ENCODE data around the gene NEB.
"Not testable (repeated sequence)": the region's sequence is repeated elsewhere in the genome, so short reads cannot be mapped to it uniquely, and the experiment has no call there.

NEB gene

DNA sequence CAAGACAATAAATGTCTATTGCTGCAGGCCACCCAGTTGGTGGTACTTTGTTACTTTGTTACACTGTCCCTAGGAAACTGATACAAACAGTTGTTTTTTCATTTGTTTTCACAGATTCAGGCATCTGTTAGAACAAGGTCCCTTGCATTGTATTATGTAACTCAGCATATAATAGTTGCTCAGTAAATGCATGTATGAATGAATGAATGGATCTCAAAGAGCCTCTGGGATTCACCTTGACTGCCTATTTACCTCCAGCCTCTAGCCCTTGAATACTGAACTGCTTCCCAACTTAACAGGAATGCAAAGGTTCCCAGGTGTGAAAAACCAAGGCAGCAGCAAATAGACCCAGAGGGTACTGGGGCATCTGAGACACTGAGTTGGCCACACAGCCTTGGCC lies 27.4 kb upstream of the NEB start:
- Histone ChIP-seq H3K4me1 (ENCODE audit: control insufficient read depth, insufficient read depth, low read length, poor library complexity, severe bottlenecking) (no peaks in the 10 kb centered on the region), H3K27me3 (replicated peaks; ENCODE audit: control insufficient read depth, insufficient read depth, low read length, poor library complexity, severe bottlenecking) (no peaks in the 10 kb centered on the region), H3K4me3 (ENCODE audit: insufficient read depth, low read depth, low read length, poor library complexity, severe bottlenecking) (no peak overlapping the region), H3K36me3 (ENCODE audit: control insufficient read depth, insufficient read depth, low read length) (no peaks in the 10 kb centered on the region), H3K27ac (ENCODE audit: insufficient read depth, low read length, poor library complexity, severe bottlenecking) (no peak overlapping the region), H3K9me3 (ENCODE audit: control insufficient read depth, low read length) (no peaks in the 10 kb centered on the region)
- no peak for DNase-seq

GRCh38 chr2:151761193-151761592 lies 26.9 kb upstream of the NEB start:
- Histone ChIP-seq H3K27me3 (replicated peaks; ENCODE audit: control insufficient read depth, insufficient read depth, low read length, poor library complexity, severe bottlenecking) (no peaks in the 10 kb centered on the region), H3K27ac (ENCODE audit: insufficient read depth, low read length, poor library complexity, severe bottlenecking) (no peak overlapping the region), H3K4me3 (ENCODE audit: insufficient read depth, low read depth, low read length, poor library complexity, severe bottlenecking) (no peak overlapping the region), H3K36me3 (ENCODE audit: control insufficient read depth, insufficient read depth, low read length) (no peaks in the 10 kb centered on the region), H3K4me1 (ENCODE audit: control insufficient read depth, insufficient read depth, low read length, poor library complexity, severe bottlenecking) (no peaks in the 10 kb centered on the region), H3K9me3 (ENCODE audit: control insufficient read depth, low read length) (no peaks in the 10 kb centered on the region)
- no peak for DNase-seq

DNA sequence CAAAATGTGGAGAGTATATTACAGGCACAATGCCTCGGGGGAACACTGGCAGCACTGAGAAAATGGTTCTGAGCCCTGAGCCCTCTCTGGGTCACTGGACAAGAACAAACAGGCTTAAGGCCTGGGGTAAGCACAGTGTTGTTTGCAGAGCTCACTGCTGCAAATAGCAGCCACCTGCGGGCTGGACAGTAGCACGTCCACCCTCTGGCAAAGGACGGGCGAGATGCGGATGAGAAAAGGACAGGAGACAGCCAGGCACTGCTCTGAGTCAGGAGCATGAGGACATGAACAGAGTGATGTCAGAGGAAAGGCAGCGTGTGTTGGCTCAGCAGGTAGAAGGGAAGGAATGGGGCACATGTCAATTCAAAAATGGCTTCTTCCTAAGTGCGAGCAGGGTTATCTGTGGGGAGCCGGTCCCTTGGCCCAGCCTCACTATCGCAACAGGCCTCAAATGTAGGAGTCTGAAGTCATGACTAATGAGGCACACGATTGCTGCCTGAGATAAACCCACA lies 25.9 kb upstream of the NEB start:
- H3K4me1 ChIP-seq (ENCODE audit: control insufficient read depth, insufficient read depth, low read length, poor library complexity, severe bottlenecking) = no peaks in the 10 kb centered on the region
- H3K27ac ChIP-seq (ENCODE audit: insufficient read depth, low read length, poor library complexity, severe bottlenecking) = no peak overlapping the region
- H3K9me3 ChIP-seq (ENCODE audit: control insufficient read depth, low read length) = no peaks in the 10 kb centered on the region
- H3K4me3 ChIP-seq (ENCODE audit: insufficient read depth, low read depth, low read length, poor library complexity, severe bottlenecking) = no peak overlapping the region
- no peaks in the 10 kb centered on the region for H3K36me3 ChIP-seq (ENCODE audit: control insufficient read depth, insufficient read depth, low read length)
- DNase-seq = no peak
- H3K27me3 ChIP-seq (replicated peaks; ENCODE audit: control insufficient read depth, insufficient read depth, low read length, poor library complexity, severe bottlenecking) = no peaks in the 10 kb centered on the region

GRCh38 chr2:151758744-151759143 lies 24.5 kb upstream of the NEB start:
- Histone ChIP-seq H3K4me3 (ENCODE audit: insufficient read depth, low read depth, low read length, poor library complexity, severe bottlenecking) (no peak overlapping the region), H3K4me1 (ENCODE audit: control insufficient read depth, insufficient read depth, low read length, poor library complexity, severe bottlenecking) (no peaks in the 10 kb centered on the region), H3K27me3 (replicated peaks; ENCODE audit: control insufficient read depth, insufficient read depth, low read length, poor library complexity, severe bottlenecking) (no peaks in the 10 kb centered on the region), H3K36me3 (ENCODE audit: control insufficient read depth, insufficient read depth, low read length) (no peaks in the 10 kb centered on the region), H3K9me3 (ENCODE audit: control insufficient read depth, low read length) (no peaks in the 10 kb centered on the region), H3K27ac (ENCODE audit: insufficient read depth, low read length, poor library complexity, severe bottlenecking) (no peak overlapping the region)
- DNase-seq = no peak

GRCh38 chr2:151757861-151758260 lies 23.6 kb upstream of the NEB start:
- no peaks in the 10 kb centered on the region for H3K4me1 ChIP-seq (ENCODE audit: control insufficient read depth, insufficient read depth, low read length, poor library complexity, severe bottlenecking)
- H3K4me3 ChIP-seq (ENCODE audit: insufficient read depth, low read depth, low read length, poor library complexity, severe bottlenecking) = no peak overlapping the region
- no peak for DNase-seq
- H3K27me3 ChIP-seq (replicated peaks; ENCODE audit: control insufficient read depth, insufficient read depth, low read length, poor library complexity, severe bottlenecking) = no peaks in the 10 kb centered on the region
- H3K9me3 ChIP-seq (ENCODE audit: control insufficient read depth, low read length) = no peaks in the 10 kb centered on the region
- H3K27ac ChIP-seq (ENCODE audit: insufficient read depth, low read length, poor library complexity, severe bottlenecking) = no peak overlapping the region
- no peaks in the 10 kb centered on the region for H3K36me3 ChIP-seq (ENCODE audit: control insufficient read depth, insufficient read depth, low read length)

GRCh38 chr2:151756820-151757219 lies 22.5 kb upstream of the NEB start:
- Histone ChIP-seq H3K27me3 (replicated peaks; ENCODE audit: control insufficient read depth, insufficient read depth, low read length, poor library complexity, severe bottlenecking) (no peaks in the 10 kb centered on the region), H3K36me3 (ENCODE audit: control insufficient read depth, insufficient read depth, low read length) (no peaks in the 10 kb centered on the region), H3K9me3 (ENCODE audit: control insufficient read depth, low read length) (no peaks in the 10 kb centered on the region), H3K27ac (ENCODE audit: insufficient read depth, low read length, poor library complexity, severe bottlenecking) (no peak overlapping the region), H3K4me3 (ENCODE audit: insufficient read depth, low read depth, low read length, poor library complexity, severe bottlenecking) (no peak overlapping the region), H3K4me1 (ENCODE audit: control insufficient read depth, insufficient read depth, low read length, poor library complexity, severe bottlenecking) (no peaks in the 10 kb centered on the region)
- no peak for DNase-seq

GRCh38 chr2:151754253-151754897 lies 20.1 kb upstream of the NEB start:
- Histone ChIP-seq H3K4me3 (ENCODE audit: insufficient read depth, low read depth, low read length, poor library complexity, severe bottlenecking) (no peak overlapping the region), H3K4me1 (ENCODE audit: control insufficient read depth, insufficient read depth, low read length, poor library complexity, severe bottlenecking) (no peaks in the 10 kb centered on the region), H3K36me3 (ENCODE audit: control insufficient read depth, insufficient read depth, low read length) (no peaks in the 10 kb centered on the region), H3K27ac (ENCODE audit: insufficient read depth, low read length, poor library complexity, severe bottlenecking) (no peak overlapping the region), H3K9me3 (ENCODE audit: control insufficient read depth, low read length) (no peaks in the 10 kb centered on the region), H3K27me3 (replicated peaks; ENCODE audit: control insufficient read depth, insufficient read depth, low read length, poor library complexity, severe bottlenecking) (no peaks in the 10 kb centered on the region)
- no peak for DNase-seq

- H3K4me3 ChIP-seq (ENCODE audit: insufficient read depth, low read depth, low read length, poor library complexity, severe bottlenecking) = no peak overlapping the region
- H3K4me1 ChIP-seq (ENCODE audit: control insufficient read depth, insufficient read depth, low read length, poor library complexity, severe bottlenecking) = no peaks in the 10 kb centered on the region
- no peaks in the 10 kb centered on the region for H3K9me3 ChIP-seq (ENCODE audit: control insufficient read depth, low read length)
- no peaks in the 10 kb centered on the region for H3K36me3 ChIP-seq (ENCODE audit: control insufficient read depth, insufficient read depth, low read length)
- H3K27ac ChIP-seq (ENCODE audit: insufficient read depth, low read length, poor library complexity, severe bottlenecking) = no peak overlapping the region
- no peaks in the 10 kb centered on the region for H3K27me3 ChIP-seq (replicated peaks; ENCODE audit: control insufficient read depth, insufficient read depth, low read length, poor library complexity, severe bottlenecking)
- DNase-seq = no peak
Measured at GRCh38 chr2:151753540-151753939, 19.3 kb upstream of the NEB start.

GRCh38 chr2:151745261-151745660 lies 11.0 kb upstream of the NEB start:
- not testable (repeated sequence) for H3K9me3 ChIP-seq (ENCODE audit: control insufficient read depth, low read length); H3K27me3 ChIP-seq (replicated peaks; ENCODE audit: control insufficient read depth, insufficient read depth, low read length, poor library complexity, severe bottlenecking); DNase-seq; H3K4me3 ChIP-seq (ENCODE audit: insufficient read depth, low read depth, low read length, poor library complexity, severe bottlenecking); H3K27ac ChIP-seq (ENCODE audit: insufficient read depth, low read length, poor library complexity, severe bottlenecking); H3K36me3 ChIP-seq (ENCODE audit: control insufficient read depth, insufficient read depth, low read length); H3K4me1 ChIP-seq (ENCODE audit: control insufficient read depth, insufficient read depth, low read length, poor library complexity, severe bottlenecking)

DNA sequence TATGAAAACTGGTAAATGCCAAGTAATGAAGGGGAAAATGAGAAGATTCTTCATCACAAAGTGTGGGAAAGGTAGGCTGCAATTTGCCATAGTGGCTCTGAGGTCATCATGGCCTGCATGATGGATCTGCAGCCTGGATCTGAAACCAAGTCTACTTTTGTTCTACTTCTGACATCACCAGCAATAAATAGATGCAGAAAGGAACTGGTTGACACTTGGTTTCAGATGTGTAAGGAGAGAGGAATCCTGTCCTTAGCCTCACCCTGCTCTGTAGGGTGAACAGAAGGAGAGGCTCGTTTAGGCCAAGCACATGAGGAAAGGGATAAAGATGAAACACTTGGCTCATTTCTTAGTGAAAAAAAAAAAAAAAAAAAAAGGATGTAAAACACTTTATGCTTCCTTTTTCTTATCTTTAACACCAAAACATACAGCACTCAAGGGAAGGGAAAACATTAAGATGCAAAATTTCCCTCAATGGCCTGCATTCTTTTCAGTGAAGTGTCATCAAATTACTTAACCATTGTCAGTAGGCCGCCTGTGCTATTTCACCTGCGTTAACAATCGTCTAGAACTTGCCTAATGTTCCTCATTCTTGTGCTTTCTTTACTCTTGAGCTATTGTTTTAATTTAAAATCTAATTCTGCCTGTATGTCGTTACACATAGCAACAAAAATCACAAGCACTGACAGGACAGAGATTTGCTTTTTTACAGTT lies 3.9 kb downstream of the NEB start:
- no peaks in the 10 kb centered on the region for H3K4me1 ChIP-seq (ENCODE audit: control insufficient read depth, insufficient read depth, low read length, poor library complexity, severe bottlenecking)

More for the DNA sequence above, 3.9 kb downstream of the NEB start:
- no peak overlapping the region for H3K27ac ChIP-seq (ENCODE audit: insufficient read depth, low read length, poor library complexity, severe bottlenecking)
- no peaks in the 10 kb centered on the region for H3K36me3 ChIP-seq (ENCODE audit: control insufficient read depth, insufficient read depth, low read length)
- H3K27me3 ChIP-seq (replicated peaks; ENCODE audit: control insufficient read depth, insufficient read depth, low read length, poor library complexity, severe bottlenecking) = no peaks in the 10 kb centered on the region
- H3K4me3 ChIP-seq (ENCODE audit: insufficient read depth, low read depth, low read length, poor library complexity, severe bottlenecking) = no peak overlapping the region
- no peak for DNase-seq
- no peaks in the 10 kb centered on the region for H3K9me3 ChIP-seq (ENCODE audit: control insufficient read depth, low read length)
